ENCODE results near the gene SOSTDC1.

The SOSTDC1 gene

DNA sequence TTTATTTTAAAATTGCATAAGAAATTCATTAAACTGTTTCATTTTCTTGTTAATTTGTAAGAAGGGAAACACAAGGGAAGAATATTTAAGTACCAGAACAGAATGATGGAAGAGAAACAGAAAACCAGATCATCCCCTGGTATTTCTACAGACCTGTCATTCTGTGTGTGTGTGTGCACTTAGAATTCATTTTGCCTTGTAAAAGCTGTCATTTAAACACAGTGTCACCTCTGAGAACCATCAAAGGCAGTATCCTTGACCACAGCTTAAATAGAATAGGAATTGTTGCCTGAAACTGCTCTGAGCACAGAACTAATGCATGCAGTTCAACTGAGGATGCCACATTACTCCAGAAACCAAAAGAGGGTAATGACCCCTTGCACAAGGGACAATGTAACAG, 37.4 kb downstream of the SOSTDC1 start:
- TF ChIP-seq ZNF610 (tag by site-specific recombination; IDR thresholded peaks at IDR 0.05; ENCODE audit: borderline replicate concordance) (no peak), ZNF791 (tag by site-specific recombination; IDR thresholded peaks at IDR 0.05) (no peak), YY2 (tag by site-specific recombination; IDR thresholded peaks at IDR 0.05) (no peak), ZIC2 (tag by site-specific recombination; IDR thresholded peaks at IDR 0.05) (no peak), ZNF37A (tag by site-specific recombination; IDR thresholded peaks at IDR 0.05) (no peak), MYNN (tag by site-specific recombination; IDR thresholded peaks at IDR 0.05; ENCODE audit: borderline replicate concordance) (no peak), ZNF510 (tag by site-specific recombination; IDR thresholded peaks at IDR 0.05; ENCODE audit: insufficient replicate concordance) (no peak), MZF1 (tag by site-specific recombination; IDR thresholded peaks at IDR 0.05; ENCODE audit: borderline replicate concordance) (no peak), KLF8 (tag by site-specific recombination; IDR thresholded peaks at IDR 0.05) (no peak), SCRT2 (tag by site-specific recombination; IDR thresholded peaks at IDR 0.05) (no peak), ZNF132 (tag by site-specific recombination; IDR thresholded peaks at IDR 0.05; ENCODE audit: borderline replicate concordance) (no peak), ZNF530 (tag by site-specific recombination; IDR thresholded peaks at IDR 0.05; ENCODE audit: low read depth) (no peak), ZBTB7A (tag by site-specific recombination; IDR thresholded peaks at IDR 0.05; ENCODE audit: low read depth) (no peak), SCRT1 (tag by site-specific recombination; IDR thresholded peaks at IDR 0.05; ENCODE audit: borderline replicate concordance) (no peak), ZNF404 (tag by site-specific recombination; IDR thresholded peaks at IDR 0.05) (no peak), ZFP37 (tag by site-specific recombination; IDR thresholded peaks at IDR 0.05) (no peak), ZNF184 (tag by site-specific recombination; IDR thresholded peaks at IDR 0.05) (no peak), ZNF561 (tag by site-specific recombination; IDR thresholded peaks at IDR 0.05; ENCODE audit: borderline replicate concordance) (no peak)
- TF ChIP-seq, protein P1, sequence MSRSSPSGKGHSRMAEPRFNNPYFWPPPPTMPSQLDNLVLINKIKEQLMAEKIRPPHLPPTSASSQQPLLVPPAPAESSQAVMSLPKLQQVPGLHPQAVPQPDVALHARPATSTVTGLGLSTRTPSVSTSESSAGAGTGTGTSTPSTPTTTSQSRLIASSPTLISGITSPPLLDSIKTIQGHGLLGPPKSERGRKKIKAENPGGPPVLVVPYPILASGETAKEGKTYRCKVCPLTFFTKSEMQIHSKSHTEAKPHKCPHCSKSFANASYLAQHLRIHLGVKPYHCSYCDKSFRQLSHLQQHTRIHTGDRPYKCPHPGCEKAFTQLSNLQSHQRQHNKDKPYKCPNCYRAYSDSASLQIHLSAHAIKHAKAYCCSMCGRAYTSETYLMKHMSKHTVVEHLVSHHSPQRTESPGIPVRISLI (tag by site-specific recombination; IDR thresholded peaks at IDR 0.05) = no peak
- Histone ChIP-seq H3K9me3 (ENCODE audit: control insufficient read depth, insufficient read depth, low read depth, low read length) (no peaks in the 10 kb centered on the region), H3K4me1 (ENCODE audit: control insufficient read depth, insufficient read depth, low read length) (no peaks in the 10 kb centered on the region), H3K27ac (ENCODE audit: extremely low read depth, low read depth, low read length) (no peak overlapping the region), H3K36me3 (ENCODE audit: control insufficient read depth in 2 of 2, insufficient read depth in 1 of 2, low read length in 2 of 2) (no peaks in the 10 kb centered on the region), H3K4me3 (ENCODE audit: low read depth, low read length) (no peak overlapping the region)
- ChIA-PET CTCF (interaction anchor here (0.6 to 1.3 kb wide), 2 partner anchors 137 to 1219 kb away, joined by 4 to 6 read pairs; no protein-coding TSS in a partner anchor), POLR2A (no interaction called here)

DNA sequence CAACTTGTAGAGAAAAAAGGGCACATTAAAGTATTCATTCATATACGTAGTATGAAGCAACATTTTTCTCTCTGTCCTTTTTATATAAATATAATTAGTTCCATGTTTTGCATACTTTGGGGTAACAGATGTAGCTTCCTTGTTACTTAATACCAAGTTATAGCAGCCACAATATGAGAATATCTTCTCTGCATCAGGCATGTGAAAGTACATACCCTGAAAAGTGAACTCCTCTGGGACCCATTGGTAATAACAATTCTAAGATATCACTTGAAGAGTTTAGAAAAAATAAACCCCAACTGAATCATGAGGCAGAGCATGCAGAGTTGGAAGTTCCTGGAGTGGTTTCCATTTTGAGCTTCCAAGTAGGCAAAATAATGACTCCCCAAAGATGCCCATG, 41.8 kb downstream of the SOSTDC1 start:
- no peaks in the 10 kb centered on the region for H3K36me3 ChIP-seq (ENCODE audit: control insufficient read depth in 2 of 2, insufficient read depth in 1 of 2, low read length in 2 of 2)
- POLR2A ChIA-PET = no interaction called here
- H3K4me3 ChIP-seq (ENCODE audit: low read depth, low read length) = no peak overlapping the region
- no peak overlapping the region for H3K27ac ChIP-seq (ENCODE audit: extremely low read depth, low read depth, low read length)
- no peaks in the 10 kb centered on the region for H3K4me1 ChIP-seq (ENCODE audit: control insufficient read depth, insufficient read depth, low read length)
- no peaks in the 10 kb centered on the region for H3K9me3 ChIP-seq (ENCODE audit: control insufficient read depth, insufficient read depth, low read depth, low read length)
- CTCF ChIA-PET = interaction anchor here (1.0 kb wide), 1 partner anchor 11 kb away, joined by 3 read pairs; no protein-coding TSS in a partner anchor
- TF ChIP-seq ZFP3 (tag by site-specific recombination; IDR thresholded peaks at IDR 0.05; ENCODE audit: low read depth) (no peak), ZNF621 (tag by site-specific recombination; IDR thresholded peaks at IDR 0.05) (no peak), EGR2 (tag by site-specific recombination; IDR thresholded peaks at IDR 0.05; ENCODE audit: low read depth) (no peak), ZNF341 (tag by site-specific recombination; IDR thresholded peaks at IDR 0.05; ENCODE audit: low read depth) (no peak), ZNF350 (tag by site-specific recombination; IDR thresholded peaks at IDR 0.05) (no peak), ZNF274 (IDR thresholded peaks at IDR 0.05; ENCODE audit: low read length) (no peak), ZNF274 (tag by site-specific recombination; IDR thresholded peaks at IDR 0.05; ENCODE audit: borderline replicate concordance) (no peak), ZNF157 (tag by site-specific recombination; IDR thresholded peaks at IDR 0.05) (no peak), GLI4 (tag by site-specific recombination; IDR thresholded peaks at IDR 0.05) (no peak), MZF1 (tag by site-specific recombination; IDR thresholded peaks at IDR 0.05; ENCODE audit: borderline replicate concordance) (no peak), ZFHX2 (tag by site-specific recombination; conservative IDR thresholded peaks at IDR 0.05) (no peak), SP7 (tag by site-specific recombination; IDR thresholded peaks at IDR 0.05) (no peak), ZNF768 (tag by site-specific recombination; IDR thresholded peaks at IDR 0.05) (no peak), ZNF423 (tag by site-specific recombination; IDR thresholded peaks at IDR 0.05) (no peak)
- TF ChIP-seq, protein P2, sequence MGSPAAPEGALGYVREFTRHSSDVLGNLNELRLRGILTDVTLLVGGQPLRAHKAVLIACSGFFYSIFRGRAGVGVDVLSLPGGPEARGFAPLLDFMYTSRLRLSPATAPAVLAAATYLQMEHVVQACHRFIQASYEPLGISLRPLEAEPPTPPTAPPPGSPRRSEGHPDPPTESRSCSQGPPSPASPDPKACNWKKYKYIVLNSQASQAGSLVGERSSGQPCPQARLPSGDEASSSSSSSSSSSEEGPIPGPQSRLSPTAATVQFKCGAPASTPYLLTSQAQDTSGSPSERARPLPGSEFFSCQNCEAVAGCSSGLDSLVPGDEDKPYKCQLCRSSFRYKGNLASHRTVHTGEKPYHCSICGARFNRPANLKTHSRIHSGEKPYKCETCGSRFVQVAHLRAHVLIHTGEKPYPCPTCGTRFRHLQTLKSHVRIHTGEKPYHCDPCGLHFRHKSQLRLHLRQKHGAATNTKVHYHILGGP (tag by site-specific recombination; IDR thresholded peaks at IDR 0.05) = no peak
- TF ChIP-seq, protein P1 (tag by site-specific recombination; IDR thresholded peaks at IDR 0.05) = no peak
- TF ChIP-seq, protein P3, sequence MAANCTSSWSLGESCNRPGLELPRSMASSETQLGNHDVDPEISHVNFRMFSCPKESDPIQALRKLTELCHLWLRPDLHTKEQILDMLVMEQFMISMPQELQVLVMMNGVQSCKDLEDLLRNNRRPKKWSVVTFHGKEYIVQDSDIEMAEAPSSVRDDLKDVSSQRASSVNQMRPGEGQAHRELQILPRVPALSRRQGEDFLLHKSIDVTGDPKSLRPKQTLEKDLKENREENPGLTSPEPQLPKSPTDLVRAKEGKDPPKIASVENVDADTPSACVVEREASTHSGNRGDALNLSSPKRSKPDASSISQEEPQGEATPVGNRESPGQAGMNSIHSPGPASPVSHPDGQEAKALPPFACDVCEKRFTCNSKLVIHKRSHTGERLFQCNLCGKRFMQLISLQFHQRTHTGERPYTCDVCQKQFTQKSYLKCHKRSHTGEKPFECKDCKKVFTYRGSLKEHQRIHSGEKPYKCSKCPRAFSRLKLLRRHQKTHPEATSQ (tag by site-specific recombination; IDR thresholded peaks at IDR 0.05) = no peak
